Activated CD8-positive, alpha-beta T cell treated with anti-CD3 and anti-CD28 coated beads, Interleukin-2, amount 10 ng/mL, durations not matched to agents 7 days and 5 days (primary cell): ENCODE results near the gene ADAR. TPM values are rescaled to one million over a fixed set of nuclear protein-coding genes. Genes with fewer than 3 reads are reported as not detected.
A peak's percentile ranks its signal among the peaks of the same experiment; 100 is the strongest.

Experiments
- ATAC-seq: fragments of 150-1000 bp; cut with Tn5 transposase; one replicate; pipeline ENCODE4 v1.10.0; 2021; ENCODE audit warnings: moderate library complexity
- CTCF ChIA-PET: fragments of 350-600 bp; sonication (Branson Sonifier 250); formaldehyde crosslinking; loops from one replicate; lab custom pipeline; 2021; ENCODE audit warnings: antibody characterized with exemption; lab: Charles Lee
- POLR2A ChIA-PET: fragments of 350-600 bp; sonication (Branson Sonifier 250); formaldehyde crosslinking; loops from one replicate; lab custom pipeline; 2021; ENCODE audit warnings: antibody characterized with exemption; lab: Charles Lee
- DNase-seq: peaks from one replicate; pipeline ENCODE4 v3.0.0-alpha.2; 2020
- H3K27ac Mint-ChIP-seq: one replicate; pipeline ENCODE4 v1.8.0; 2021; ENCODE audit warnings: mild to moderate bottlenecking, mixed read lengths
- H3K27me3 Mint-ChIP-seq: one replicate; pipeline ENCODE4 v1.8.0; 2021; ENCODE audit warnings: low read depth, mixed read lengths
- H3K36me3 Mint-ChIP-seq: one replicate; pipeline ENCODE4 v1.8.0; 2021; ENCODE audit warnings: low read depth, mixed read lengths
- H3K4me1 Mint-ChIP-seq: one replicate; pipeline ENCODE4 v1.8.0; 2021; ENCODE audit warnings: low read depth, mixed read lengths
- H3K4me3 Mint-ChIP-seq: one replicate; pipeline ENCODE4 v1.8.0; 2021; ENCODE audit warnings: mild to moderate bottlenecking, mixed read lengths
- H3K9me3 Mint-ChIP-seq: one replicate; pipeline ENCODE4 v1.8.0; 2022; ENCODE audit warnings: mixed read lengths; ENCODE audit not compliant: insufficient read depth
- total RNA-seq, 2 experiments: library from RNA; stranded (reverse); gene quantifications; one replicate each; pipeline ENCODE4 v1.2.3, GENCODE V29; 2021

Gene ADAR
- total RNA-seq, 2 experiments from 2014 or later, result 314 to 317 TPM

- ChIA-PET CTCF (no interaction called here), POLR2A (no interaction called here)
- ATAC-seq (no peak), DNase-seq (no peak)
- H3K4me3 Mint-ChIP-seq, result no peak overlapping the region
- H3K27ac Mint-ChIP-seq, result no peak overlapping the region
- no peaks in the 10 kb centered on the region for H3K27me3 Mint-ChIP-seq
- peaks cover 84% of the 10 kb centered on the region for H3K36me3 Mint-ChIP-seq
- no peaks in the 10 kb centered on the region for H3K4me1 Mint-ChIP-seq
- H3K9me3 Mint-ChIP-seq, result no peaks in the 10 kb centered on the region
Measured at GRCh38 chr1:154583773-154584172, 24.2 kb downstream of the ADAR start.

GRCh38 chr1:154582885-154583284 is 25.1 kb downstream of the ADAR start:
- no peaks in the 10 kb centered on the region for H3K9me3 Mint-ChIP-seq
- no peaks in the 10 kb centered on the region for H3K27me3 Mint-ChIP-seq
- POLR2A ChIA-PET, result no interaction called here
- H3K27ac Mint-ChIP-seq, result no peak overlapping the region
- no peak for DNase-seq
- ATAC-seq, result no peak
- H3K4me3 Mint-ChIP-seq, result no peak overlapping the region
- H3K36me3 Mint-ChIP-seq, result peaks cover 81% of the 10 kb centered on the region
- CTCF ChIA-PET, result no interaction called here
- no peaks in the 10 kb centered on the region for H3K4me1 Mint-ChIP-seq

DNA sequence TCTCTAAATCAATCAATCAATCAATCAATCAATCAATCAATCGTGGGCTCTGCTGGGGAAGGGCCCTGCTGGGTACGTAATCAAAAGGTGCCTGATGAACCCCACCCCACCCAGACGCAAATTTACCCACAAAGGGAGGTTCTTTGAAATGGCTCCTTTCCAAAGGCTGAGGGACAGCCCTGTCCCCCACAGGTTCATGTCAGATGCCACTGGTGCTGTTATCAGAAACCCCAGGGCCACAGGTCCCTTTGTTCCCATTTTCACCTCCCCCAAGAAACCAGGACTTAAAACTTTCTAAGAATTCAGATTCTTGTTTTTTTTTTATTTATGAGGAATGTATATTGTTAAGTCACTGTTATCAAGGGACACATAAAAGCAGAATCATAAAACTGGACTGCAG is 26.2 kb downstream of the ADAR start:
- POLR2A ChIA-PET, result interaction anchor here (0.5 kb wide), 1 partner anchor 252 kb away, joined by 3 read pairs; no protein-coding TSS in a partner anchor
- no peak overlapping the region for H3K27ac Mint-ChIP-seq
- no peak overlapping the region for H3K4me3 Mint-ChIP-seq
- DNase-seq (no peak), ATAC-seq (no peak)
- H3K27me3 Mint-ChIP-seq, result no peaks in the 10 kb centered on the region
- CTCF ChIA-PET, result interaction anchor here (1.4 kb wide), 1 partner anchor 102 kb away, joined by 3 read pairs; no protein-coding TSS in a partner anchor
- no peaks in the 10 kb centered on the region for H3K4me1 Mint-ChIP-seq
- peaks cover 71% of the 10 kb centered on the region for H3K36me3 Mint-ChIP-seq
- no peaks in the 10 kb centered on the region for H3K9me3 Mint-ChIP-seq

- H3K9me3 Mint-ChIP-seq, result no peaks in the 10 kb centered on the region
- ATAC-seq, result no peak
- ChIA-PET POLR2A (interaction anchor here (1.5 kb wide), 1 partner anchor 11 kb away, joined by 4 read pairs; no protein-coding TSS in a partner anchor), CTCF (interaction anchor here (2.6 kb wide), 1 partner anchor 20 kb away, joined by 6 read pairs; no protein-coding TSS in a partner anchor)
- no peak overlapping the region for H3K4me3 Mint-ChIP-seq
- H3K4me1 Mint-ChIP-seq, result no peaks in the 10 kb centered on the region
- H3K27ac Mint-ChIP-seq, result peak overlapping the region; percentile 27
- H3K36me3 Mint-ChIP-seq, result peaks cover 48% of the 10 kb centered on the region
- peaks cover 2% of the 10 kb centered on the region for H3K27me3 Mint-ChIP-seq
- no peak for DNase-seq
Measured at GRCh38 chr1:154579374-154579773, 28.6 kb downstream of the ADAR start.

DNA sequence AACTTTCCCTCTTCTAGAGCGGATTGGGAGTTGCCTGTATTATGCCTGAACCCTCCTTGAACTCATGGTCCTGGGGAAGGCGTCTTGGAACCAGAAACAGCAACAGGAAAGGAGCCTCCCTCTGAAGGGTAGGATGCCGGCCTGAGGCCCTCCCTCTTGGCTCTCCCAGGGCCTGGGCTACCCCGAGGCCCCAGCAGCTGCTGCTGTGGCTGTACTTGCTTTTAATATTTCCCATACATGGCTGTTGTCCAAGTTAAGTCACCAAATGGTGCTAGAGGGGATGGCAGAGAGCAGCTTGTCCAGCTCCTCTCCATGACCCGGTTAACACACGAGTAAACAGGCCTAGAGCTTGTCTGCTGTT is 29.9 kb downstream of the ADAR start:
- H3K9me3 Mint-ChIP-seq, result no peaks in the 10 kb centered on the region
- H3K36me3 Mint-ChIP-seq, result peaks cover 36% of the 10 kb centered on the region
- no peak for DNase-seq
- ChIA-PET POLR2A (interaction anchor here (1.5 kb wide), 1 partner anchor 13 kb away, joined by 4 read pairs; no protein-coding TSS in a partner anchor), CTCF (interaction anchor here (0.6 to 2.6 kb wide), 2 partner anchors 18 to 213 kb away, joined by 3 to 6 read pairs; no protein-coding TSS in a partner anchor)
- H3K4me1 Mint-ChIP-seq, result peaks cover 2% of the 10 kb centered on the region
- no peak for ATAC-seq
- peaks cover 4% of the 10 kb centered on the region for H3K27me3 Mint-ChIP-seq
- no peak overlapping the region for H3K4me3 Mint-ChIP-seq
- H3K27ac Mint-ChIP-seq, result no peak overlapping the region

DNA sequence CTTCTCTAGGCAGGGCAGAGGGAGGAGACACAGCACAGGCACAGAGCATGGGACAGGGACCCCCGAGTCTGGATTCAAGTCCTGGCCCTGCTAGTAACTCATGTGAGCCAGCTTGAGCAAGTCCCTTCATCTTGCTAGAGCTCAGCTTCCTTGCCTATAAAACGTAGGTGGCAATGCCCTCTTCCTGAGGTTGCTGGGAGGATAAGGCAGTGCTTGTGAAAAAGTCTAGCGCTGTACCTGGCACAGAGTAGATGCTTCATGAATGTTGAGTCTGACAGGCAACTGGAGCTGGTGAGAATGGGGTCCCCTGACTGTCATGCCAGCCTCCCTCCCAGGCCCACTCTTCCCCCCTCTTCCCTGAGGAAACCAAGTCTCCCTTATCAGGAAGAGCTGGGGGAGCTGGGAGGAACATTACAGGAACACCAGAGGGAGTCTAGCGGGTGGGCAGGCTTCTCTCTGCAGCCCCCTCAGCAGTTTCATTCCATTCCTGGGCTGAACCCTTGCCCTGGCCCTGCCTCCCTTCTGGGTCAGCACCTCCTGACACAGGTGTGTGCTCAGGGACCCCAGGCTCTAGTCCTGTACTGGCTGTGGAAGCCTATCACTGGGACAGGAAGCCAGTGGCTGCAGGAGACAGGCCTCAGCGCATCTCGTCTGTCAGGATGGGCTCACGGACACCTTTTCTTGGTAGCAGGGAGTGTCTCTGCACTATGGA is 30.5 kb downstream of the ADAR start:
- peaks cover 33% of the 10 kb centered on the region for H3K36me3 Mint-ChIP-seq
- ChIA-PET CTCF (interaction anchor here (2.6 kb wide), 1 partner anchor 18 kb away, joined by 6 read pairs; no protein-coding TSS in a partner anchor), POLR2A (no interaction called here)
- ATAC-seq (no peak), DNase-seq (no peak)
- H3K27me3 Mint-ChIP-seq, result peaks cover 4% of the 10 kb centered on the region
- H3K4me1 Mint-ChIP-seq, result peaks cover 2% of the 10 kb centered on the region
- H3K9me3 Mint-ChIP-seq, result no peaks in the 10 kb centered on the region
- no peak overlapping the region for H3K4me3 Mint-ChIP-seq
- no peak overlapping the region for H3K27ac Mint-ChIP-seq

DNA sequence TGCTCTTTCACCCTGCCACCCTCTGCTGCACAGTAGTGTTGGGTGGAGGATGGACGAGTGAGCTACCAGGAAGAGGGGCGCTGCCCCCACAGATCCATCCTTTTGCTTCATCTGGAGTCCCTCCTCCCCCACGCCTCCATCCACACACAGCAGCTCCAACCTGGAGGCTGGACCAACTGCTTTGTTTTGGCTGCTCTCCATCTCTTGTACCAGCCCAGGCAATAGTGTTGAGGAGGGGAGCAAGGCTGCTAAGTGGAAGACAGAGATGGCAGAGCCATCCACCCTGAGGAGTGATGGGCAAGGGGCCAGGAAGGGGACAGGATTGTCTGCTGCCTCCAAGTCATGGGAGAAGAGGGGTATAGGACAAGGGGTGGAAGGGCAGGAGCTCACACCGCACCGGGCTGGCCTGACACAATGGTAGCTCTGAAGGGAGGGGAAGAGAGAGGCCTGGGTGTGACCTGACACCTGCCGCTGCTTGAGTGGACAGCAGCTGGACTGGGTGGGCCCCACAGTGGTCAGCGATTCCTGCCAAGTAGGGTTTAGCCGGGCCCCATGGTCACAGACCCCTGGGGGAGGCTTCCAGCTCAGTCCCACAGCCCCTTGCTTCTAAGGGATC is 31.9 kb downstream of the ADAR start:
- POLR2A ChIA-PET, result interaction anchor here (0.8 to 1.2 kb wide), 2 partner anchors 16 to 28 kb away, joined by 3 to 4 read pairs; no protein-coding TSS in a partner anchor
- DNase-seq (no peak), ATAC-seq (no peak)
- Mint-ChIP-seq H3K9me3 (no peaks in the 10 kb centered on the region), H3K36me3 (peaks cover 25% of the 10 kb centered on the region), H3K27ac (peak overlapping the region; percentile 13), H3K27me3 (peaks cover 4% of the 10 kb centered on the region), H3K4me3 (no peak overlapping the region), H3K4me1 (peaks cover 2% of the 10 kb centered on the region)
- CTCF ChIA-PET, result interaction anchor here (0.8 to 1.8 kb wide), 3 partner anchors 14 to 97 kb away, joined by 3 to 8 read pairs (median 3); no protein-coding TSS in a partner anchor

- Mint-ChIP-seq H3K36me3 (peaks cover 19% of the 10 kb centered on the region), H3K4me3 (no peak overlapping the region), H3K4me1 (peaks cover 2% of the 10 kb centered on the region), H3K27me3 (peaks cover 4% of the 10 kb centered on the region), H3K27ac (peak overlapping the region; percentile 13), H3K9me3 (no peaks in the 10 kb centered on the region)
- CTCF ChIA-PET, result interaction anchor here (0.9 to 1.8 kb wide), 2 partner anchors 13 to 15 kb away, joined by 3 to 8 read pairs; no protein-coding TSS in a partner anchor
- ATAC-seq (no peak), DNase-seq (no peak)
- POLR2A ChIA-PET, result no interaction called here
Measured at GRCh38 chr1:154575147-154575927, 32.6 kb downstream of the ADAR start.

DNA sequence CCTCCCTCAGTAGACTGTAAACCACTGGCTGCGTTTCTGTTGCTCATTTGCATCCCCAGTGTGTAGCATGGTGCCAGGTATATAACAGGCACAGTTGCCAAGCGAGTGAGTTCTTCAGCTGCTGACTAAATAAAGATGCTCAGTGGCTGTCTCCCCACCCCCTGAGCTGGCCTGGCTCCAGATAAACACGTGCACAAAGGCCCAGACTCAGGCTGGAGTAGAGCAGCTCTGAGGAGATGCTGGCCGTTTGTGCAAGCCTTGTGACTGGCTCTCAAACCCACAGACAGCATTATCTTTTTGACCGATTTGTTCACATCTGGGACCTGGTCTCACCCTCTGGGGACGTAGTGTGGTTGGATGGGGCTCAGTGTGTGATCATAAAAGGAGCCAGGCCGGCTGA is 33.3 kb downstream of the ADAR start:
- no peak for DNase-seq

DNA sequence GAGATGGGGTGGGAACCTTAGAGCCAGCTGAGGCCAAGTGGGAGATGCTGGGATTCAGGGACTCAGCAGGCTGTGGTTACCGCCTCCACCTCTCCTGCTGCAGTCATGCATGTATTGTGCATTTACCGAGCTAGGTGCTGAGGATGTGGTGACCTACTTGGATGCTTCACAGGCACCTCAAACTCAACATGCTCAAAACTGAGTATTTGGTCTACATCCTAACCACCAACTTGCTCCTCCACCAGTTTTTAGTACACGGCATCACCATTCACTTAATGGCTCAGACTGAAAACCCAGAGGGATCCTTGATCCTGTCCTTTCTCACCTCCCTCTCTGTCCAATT is 34.8 kb downstream of the ADAR start:
- Mint-ChIP-seq H3K4me3 (no peak overlapping the region), H3K36me3 (peaks cover 2% of the 10 kb centered on the region), H3K27ac (no peak overlapping the region), H3K27me3 (peaks cover 8% of the 10 kb centered on the region), H3K9me3 (no peaks in the 10 kb centered on the region), H3K4me1 (peaks cover 2% of the 10 kb centered on the region)
- ChIA-PET POLR2A (interaction anchor here (1.7 kb wide), 1 partner anchor 12 kb away, joined by 5 read pairs; no protein-coding TSS in a partner anchor), CTCF (interaction anchor here (1.0 to 1.6 kb wide), 2 partner anchors 13 to 56 kb away, joined by 3 to 5 read pairs; no protein-coding TSS in a partner anchor)
- ATAC-seq, result peak; percentile 31
- no peak for DNase-seq

More for the DNA sequence above, 33.3 kb downstream of the ADAR start:
- no peak for ATAC-seq
- CTCF ChIA-PET, result interaction anchor here (1.8 kb wide), 1 partner anchor 15 kb away, joined by 8 read pairs; no protein-coding TSS in a partner anchor
- POLR2A ChIA-PET, result interaction anchor here (1.7 kb wide), 1 partner anchor 10 kb away, joined by 5 read pairs; no protein-coding TSS in a partner anchor
- H3K36me3 Mint-ChIP-seq, result peaks cover 15% of the 10 kb centered on the region
- peaks cover 2% of the 10 kb centered on the region for H3K4me1 Mint-ChIP-seq
- peaks cover 4% of the 10 kb centered on the region for H3K27me3 Mint-ChIP-seq
- H3K4me3 Mint-ChIP-seq, result no peak overlapping the region
- H3K27ac Mint-ChIP-seq, result no peak overlapping the region
- H3K9me3 Mint-ChIP-seq, result no peaks in the 10 kb centered on the region

DNA sequence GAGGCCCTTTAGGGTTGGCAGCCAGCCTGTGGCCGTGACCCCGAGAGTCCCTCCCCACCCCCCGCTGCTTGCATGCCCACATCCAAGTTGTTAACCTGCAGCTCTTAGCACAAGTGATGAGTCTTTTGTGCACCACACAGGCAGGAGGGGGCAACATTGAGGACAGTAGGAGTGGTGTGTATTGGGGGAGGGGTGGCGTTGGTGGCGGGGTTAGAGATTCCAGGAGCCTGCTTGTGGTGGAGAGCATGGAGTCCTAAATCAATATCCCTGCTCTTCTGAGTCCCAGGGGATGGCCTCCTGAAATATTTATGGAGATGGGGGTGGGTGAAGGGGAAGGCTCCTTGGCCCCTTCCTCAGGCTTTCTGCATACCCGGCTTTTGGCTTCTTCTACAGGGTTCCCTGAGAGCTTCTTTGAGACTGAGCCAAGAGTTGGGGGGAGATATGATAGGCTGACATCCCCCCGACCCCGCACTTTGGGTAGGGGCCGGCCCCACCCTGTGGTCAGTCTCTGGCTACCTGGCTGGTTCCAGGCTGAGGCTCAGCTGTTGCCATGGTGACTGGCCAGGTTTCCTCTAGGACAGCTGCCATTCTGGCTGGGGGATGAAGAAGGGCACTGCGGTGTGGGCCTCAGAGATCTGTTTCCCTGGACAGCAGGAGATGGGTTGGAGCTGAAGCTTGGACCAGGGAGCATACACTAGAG is 35.4 kb downstream of the ADAR start:
- ATAC-seq (no peak), DNase-seq (no peak)
- no peak overlapping the region for H3K27ac Mint-ChIP-seq
- H3K27me3 Mint-ChIP-seq, result peaks cover 9% of the 10 kb centered on the region
- ChIA-PET CTCF (interaction anchor here (1.0 to 1.6 kb wide), 2 partner anchors 13 to 56 kb away, joined by 3 to 5 read pairs; no protein-coding TSS in a partner anchor), POLR2A (no interaction called here)
- H3K36me3 Mint-ChIP-seq, result no peaks in the 10 kb centered on the region
- H3K4me1 Mint-ChIP-seq, result peaks cover 5% of the 10 kb centered on the region
- no peaks in the 10 kb centered on the region for H3K9me3 Mint-ChIP-seq
- H3K4me3 Mint-ChIP-seq, result no peak overlapping the region
